ENCODE results near the gene ZFAND6.

- TF ChIP-seq, protein P1, sequence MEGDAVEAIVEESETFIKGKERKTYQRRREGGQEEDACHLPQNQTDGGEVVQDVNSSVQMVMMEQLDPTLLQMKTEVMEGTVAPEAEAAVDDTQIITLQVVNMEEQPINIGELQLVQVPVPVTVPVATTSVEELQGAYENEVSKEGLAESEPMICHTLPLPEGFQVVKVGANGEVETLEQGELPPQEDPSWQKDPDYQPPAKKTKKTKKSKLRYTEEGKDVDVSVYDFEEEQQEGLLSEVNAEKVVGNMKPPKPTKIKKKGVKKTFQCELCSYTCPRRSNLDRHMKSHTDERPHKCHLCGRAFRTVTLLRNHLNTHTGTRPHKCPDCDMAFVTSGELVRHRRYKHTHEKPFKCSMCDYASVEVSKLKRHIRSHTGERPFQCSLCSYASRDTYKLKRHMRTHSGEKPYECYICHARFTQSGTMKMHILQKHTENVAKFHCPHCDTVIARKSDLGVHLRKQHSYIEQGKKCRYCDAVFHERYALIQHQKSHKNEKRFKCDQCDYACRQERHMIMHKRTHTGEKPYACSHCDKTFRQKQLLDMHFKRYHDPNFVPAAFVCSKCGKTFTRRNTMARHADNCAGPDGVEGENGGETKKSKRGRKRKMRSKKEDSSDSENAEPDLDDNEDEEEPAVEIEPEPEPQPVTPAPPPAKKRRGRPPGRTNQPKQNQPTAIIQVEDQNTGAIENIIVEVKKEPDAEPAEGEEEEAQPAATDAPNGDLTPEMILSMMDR (conservative IDR thresholded peaks at IDR 0.05; ENCODE audit: low read depth, low read length), result no peak
- TF ChIP-seq EZH2 (IDR thresholded peaks at IDR 0.05; ENCODE audit: borderline replicate concordance, low read depth, low read length, poor library complexity, severe bottlenecking), result no peak
Observed at GRCh38 chr15:80153900-80154299, 94.4 kb downstream of the ZFAND6 start.

All from A673 (cell line).